Endothelial cell of hepatic sinusoid (primary cell): ENCODE measurements around the gene ZYG11A.
"Not testable (repeated sequence)": the region's sequence is repeated elsewhere in the genome, so short reads cannot be mapped to it uniquely, and the experiment has no call there.

Source experiments
- in situ Hi-C: cut with HindIII; loops from 2 replicates; pipeline ENCODE4 v1.10.0; 2017; ENCODE audit warnings: low sequenced_read_pairs

ZYG11A gene

DNA sequence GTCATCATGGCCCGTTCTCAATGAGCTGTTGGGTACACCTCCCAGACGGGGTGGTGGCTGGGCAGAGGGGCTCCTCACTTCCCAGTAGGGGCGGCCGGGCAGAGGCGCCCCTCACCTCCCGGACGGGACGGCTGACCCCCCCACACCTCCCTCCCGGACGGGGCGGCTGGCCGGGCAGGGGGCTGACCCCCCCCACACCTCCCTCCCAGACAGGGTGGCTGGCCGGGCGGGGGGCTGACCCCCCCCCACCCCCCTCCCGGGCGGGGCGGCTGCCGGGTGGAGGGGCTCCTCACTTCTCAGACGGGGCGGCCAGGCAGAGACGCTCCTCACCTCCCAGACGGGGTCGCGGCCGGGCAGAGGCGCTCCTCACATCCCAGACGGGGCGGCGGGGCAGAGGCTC is 27.2 kb downstream of the ZYG11A start:
- in situ Hi-C loops, result not testable (repeated sequence)

DNA sequence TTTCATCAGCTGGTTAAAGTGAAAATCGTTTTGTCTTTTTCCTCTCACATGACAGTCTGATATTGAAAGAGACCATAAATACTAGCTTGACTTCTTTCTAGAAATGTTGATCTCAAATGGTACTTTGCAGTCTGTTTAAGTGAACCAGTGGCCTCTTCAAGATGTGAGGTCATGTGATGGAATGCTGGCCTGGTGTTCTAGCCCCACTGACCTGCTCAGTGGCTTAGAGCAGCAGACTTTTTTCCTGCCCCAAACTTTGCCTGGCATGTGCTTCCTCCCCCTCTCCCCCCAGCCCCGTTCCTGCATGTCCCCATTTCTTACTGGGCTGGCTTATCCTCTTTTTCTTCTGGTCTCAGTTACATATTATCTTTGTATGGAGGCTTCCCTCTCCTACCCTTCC is 34.3 kb downstream of the ZYG11A start:
- in situ Hi-C loops, result loop anchor here (25.0 kb wide), 1 partner anchor 285 kb away; no protein-coding TSS in a partner anchor

GRCh38 chr1:52877554-52877953 is 35.0 kb downstream of the ZYG11A start:
- in situ Hi-C loops, result loop anchor here (25.0 kb wide), 1 partner anchor 285 kb away; no protein-coding TSS in a partner anchor

DNA sequence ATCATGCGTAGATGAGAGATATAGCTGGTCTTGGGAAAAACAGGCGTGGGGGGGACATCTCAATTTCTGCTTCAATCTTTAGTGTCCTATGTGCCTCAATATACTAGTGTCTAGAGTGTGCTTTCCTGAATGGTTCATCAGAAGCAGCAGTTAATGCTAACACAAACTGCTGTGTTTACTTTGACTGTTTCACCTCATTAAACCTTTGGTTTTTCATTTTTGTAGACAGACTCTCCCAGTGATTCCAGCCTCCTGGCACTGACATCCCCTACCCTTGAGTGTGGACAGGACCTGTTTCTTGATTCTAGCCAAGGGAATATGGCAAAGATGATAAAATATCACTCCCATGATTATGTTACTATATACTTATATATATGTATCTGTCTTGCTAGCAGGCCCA is 37.6 kb downstream of the ZYG11A start:
- in situ Hi-C loops, result loop anchor here (25.0 kb wide), 1 partner anchor 282 kb away; no protein-coding TSS in a partner anchor

GRCh38 chr1:52887483-52887882 is 44.9 kb downstream of the ZYG11A start:
- in situ Hi-C loops, result loop anchor here (25.0 kb wide), 1 partner anchor 275 kb away; no protein-coding TSS in a partner anchor

- in situ Hi-C loops, result loop anchor here (25.0 kb wide), 1 partner anchor 270 kb away; no protein-coding TSS in a partner anchor
Observed at GRCh38 chr1:52892424-52893215, 50.1 kb downstream of the ZYG11A start.

- in situ Hi-C loops, result loop anchor here (25.0 kb wide), 1 partner anchor 263 kb away; no protein-coding TSS in a partner anchor
Observed at GRCh38 chr1:52899445-52899894, 56.9 kb downstream of the ZYG11A start.

GRCh38 chr1:52900402-52900801 is 57.8 kb downstream of the ZYG11A start:
- in situ Hi-C loops, result no loop called here

DNA sequence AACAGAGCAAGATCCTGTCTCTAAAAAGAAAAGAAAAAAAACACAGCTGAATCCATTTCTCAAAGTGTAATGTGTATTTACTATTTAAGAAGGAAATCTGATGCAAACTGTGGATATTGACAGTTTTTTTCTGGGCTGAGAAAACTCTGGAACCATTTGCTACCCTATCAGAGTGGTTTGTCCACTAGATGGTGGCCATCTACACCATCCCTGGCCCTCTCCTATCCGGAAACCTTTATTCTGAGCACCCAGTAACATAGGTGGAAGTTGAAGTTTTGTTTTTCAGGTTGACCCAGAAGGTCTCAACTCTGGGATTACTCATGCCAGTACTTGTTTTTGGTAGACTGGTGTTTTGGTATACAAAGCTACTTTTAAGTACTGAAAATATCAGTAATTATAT is 58.8 kb downstream of the ZYG11A start:
- in situ Hi-C loops, result no loop called here

- in situ Hi-C loops, result no loop called here
Observed at GRCh38 chr1:52904208-52904926, 61.8 kb downstream of the ZYG11A start.

DNA sequence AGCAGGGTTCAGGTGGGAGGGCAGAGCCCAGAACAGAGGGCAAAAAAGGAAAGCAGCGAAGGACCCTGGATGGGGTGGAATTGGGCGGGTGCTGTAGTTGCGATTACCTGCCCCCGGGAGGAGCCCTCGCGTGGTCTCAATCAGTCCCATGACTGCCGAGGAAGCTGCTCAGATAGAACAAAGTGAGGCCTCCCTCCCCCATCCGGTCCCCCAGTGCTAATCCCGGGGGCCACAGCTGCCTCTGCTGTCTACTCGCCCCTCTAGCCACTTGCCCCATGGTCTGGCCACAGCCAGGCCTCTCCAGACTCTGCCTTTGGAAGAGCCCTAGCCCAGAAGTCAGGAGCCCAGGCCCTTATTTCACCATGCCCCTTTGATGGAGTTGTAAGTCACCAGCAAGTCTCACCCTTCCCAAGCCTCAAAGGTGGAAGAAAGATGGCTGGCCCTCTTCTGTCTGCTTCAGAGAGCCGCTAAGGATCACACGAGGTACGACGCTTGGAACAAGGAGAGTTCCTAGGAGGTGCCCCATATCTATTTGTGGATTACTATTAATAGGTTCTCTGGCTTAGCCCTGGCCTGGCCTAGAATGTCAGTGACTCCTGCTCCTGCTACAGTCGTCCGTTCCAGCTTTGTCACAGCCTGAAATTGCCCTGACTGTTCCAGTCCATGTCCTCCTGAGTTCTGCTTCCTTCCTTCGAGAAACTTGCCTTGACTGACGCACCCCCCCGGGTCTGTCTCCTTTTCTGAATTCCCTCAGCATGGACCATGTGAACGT is 62.6 kb downstream of the ZYG11A start:
- in situ Hi-C loops, result no loop called here

DNA sequence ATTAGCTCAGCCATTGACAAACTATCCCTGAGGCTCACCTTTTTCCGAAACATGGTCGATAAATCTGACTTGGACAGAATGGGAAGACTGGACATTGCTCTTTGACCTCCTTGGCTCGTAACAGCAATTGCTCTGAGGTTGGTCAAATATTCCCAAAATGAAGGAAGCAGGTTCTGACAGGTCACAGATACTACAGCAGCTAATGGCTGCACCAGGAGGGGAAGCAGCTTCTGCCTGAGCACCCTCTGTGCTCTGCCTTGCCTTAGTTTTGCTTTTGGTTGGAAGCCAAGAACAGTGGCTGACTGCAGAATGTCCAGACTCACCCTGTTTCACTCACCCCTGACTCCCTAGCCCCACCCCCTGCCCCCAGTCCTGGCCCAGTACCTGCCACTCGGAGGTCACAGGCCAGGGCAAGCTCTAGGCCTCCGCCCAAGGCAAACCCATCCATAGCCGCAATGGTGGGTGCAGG is 63.6 kb downstream of the ZYG11A start:
- in situ Hi-C loops, result no loop called here

- in situ Hi-C loops, result no loop called here
Observed at GRCh38 chr1:52907068-52907811, 64.7 kb downstream of the ZYG11A start.

- in situ Hi-C loops, result no loop called here
Observed at GRCh38 chr1:52907812-52908153, 65.2 kb downstream of the ZYG11A start.

DNA sequence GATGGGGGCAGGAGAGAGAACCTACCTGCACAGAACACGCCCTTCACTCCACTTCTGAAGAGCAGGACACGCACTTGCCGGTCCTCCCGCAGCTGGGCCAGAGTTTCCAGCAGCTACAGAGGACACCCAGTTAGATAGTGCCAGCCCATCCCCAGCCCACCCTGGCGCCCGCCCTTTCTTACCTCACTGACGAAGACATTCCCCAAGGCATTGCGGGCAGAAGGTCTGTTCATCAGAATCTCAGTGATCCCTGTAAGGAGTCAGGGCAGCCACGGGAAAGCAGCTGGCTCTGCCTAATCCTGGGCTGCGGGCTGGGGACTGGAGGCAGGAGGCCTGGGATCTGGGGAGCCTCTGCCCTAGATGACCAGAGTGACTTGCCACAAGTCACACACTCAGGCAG is 69.0 kb downstream of the ZYG11A start:
- in situ Hi-C loops, result no loop called here

DNA sequence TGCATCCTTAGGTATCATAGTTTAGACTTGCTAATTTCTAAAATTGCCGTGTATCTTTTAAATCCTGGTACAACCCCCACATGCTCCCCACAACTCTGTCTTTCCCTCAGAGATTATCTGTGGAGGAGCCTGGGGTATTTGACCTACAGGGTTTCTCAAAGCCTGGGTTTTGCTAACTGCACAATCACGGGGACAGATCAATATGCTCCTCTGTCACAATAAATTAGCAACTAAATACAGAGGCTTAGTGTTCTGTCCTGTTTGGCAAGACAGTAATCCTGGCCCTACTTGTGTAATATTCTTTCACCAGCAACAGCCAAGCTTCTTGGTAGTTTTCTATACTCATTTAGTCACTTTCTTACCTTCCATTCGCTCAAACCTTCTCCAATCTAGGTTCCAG is 70.5 kb downstream of the ZYG11A start:
- in situ Hi-C loops, result no loop called here

DNA sequence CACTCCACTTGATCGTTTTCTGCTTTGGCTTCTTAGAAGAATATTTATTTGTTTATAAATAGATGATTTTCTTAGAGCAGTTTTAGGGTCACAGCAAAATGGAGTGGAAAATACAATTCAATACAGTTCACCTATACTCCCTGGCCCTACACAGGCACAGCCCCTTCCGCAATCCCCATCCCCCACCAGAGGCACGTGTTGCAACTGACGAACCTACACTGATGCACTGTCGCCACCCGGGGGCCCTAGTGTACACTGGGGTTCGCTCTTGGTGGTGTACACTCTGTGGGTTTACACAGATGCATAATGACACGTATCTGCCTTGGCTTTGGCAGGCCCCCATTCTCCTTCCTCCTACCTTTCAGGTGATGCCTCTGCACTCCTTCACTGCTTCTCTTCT is 71.0 kb downstream of the ZYG11A start:
- in situ Hi-C loops, result no loop called here

DNA sequence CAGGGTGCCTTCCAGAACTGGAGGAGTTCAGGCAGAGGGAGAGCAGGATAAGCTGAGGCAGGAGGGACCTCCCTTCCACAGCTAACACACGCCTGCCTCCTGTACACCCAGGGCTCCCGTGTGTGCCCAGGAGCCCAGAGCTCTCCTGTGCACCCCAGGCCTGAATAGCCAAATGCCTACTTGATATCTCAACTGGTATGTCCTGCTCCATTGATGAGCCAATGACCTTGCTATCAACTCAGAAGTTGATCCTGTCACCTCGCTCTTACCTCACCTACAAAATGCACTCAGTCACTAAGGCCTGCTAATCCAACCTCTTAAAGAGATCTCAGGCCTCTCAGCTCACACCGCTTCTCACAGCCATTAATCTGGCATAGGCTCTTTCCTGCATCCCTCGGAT is 71.9 kb downstream of the ZYG11A start:
- in situ Hi-C loops, result no loop called here

DNA sequence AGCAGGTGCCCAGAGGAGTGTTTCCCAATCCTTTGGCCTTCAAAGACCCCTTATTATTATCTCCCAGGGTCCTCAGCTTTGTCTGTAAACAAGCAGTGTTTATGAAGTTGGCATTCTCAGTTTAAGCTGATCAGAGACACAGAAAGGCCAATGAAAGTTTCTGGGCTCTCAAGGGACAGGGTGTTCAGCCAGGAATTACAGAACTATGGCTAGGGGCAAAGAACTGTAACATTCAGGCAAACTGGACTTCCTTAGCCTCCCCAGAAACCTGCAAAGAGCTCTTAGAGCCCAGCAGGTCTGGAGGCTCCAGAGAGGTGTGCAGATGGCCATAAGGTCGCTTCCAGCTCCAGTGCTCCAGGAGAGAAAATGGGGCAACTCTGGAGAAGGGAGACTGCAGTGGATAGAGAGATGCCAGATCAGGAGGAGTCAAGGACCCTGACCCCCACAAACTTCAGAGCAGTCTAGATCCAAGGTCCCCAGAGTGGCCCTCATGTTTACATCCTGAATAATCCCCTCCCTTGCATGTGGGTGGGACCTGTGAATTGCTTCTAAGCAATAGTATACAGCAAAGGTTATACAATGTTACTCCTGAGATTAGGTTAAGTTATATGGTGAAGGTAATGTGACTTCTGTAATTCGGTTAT is 72.8 kb downstream of the ZYG11A start:
- in situ Hi-C loops, result no loop called here

DNA sequence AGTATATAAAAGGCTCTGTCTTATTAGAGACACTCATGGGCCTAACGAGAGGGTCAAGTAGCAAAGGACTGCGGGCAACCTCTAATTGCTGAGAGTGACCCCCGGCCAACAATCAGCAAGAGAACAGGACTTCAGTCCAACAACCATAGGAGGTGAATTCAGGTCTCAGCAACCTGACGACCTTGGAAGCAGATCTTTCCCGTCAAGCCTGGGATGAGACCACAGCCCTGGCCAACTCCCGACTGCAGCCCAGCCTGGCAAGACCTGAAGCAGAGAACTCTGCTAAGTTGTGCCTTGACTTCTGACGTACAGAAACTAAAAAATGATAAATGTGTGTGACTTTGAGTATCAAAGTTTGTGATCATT is 73.3 kb downstream of the ZYG11A start:
- in situ Hi-C loops, result no loop called here
